CD14-positive monocyte (primary cell): ENCODE data around the gene RGS3. TPM values are rescaled to one million over a fixed set of nuclear protein-coding genes. Genes with fewer than 3 reads are reported as not detected.

Experiments
- DNase-seq, 3 donors: peaks; one replicate each; pipeline ENCODE4 v3.0.0-alpha.2; 2011 to 2022
- H2AFZ ChIP-seq: 2 replicates; pipeline ENCODE4 v1.6.0; 2012; ENCODE audit warnings: mild to moderate bottlenecking, low read depth, low read length, inconsistent platforms; ENCODE audit not compliant: insufficient read depth, poor library complexity, severe bottlenecking
- H3K27ac ChIP-seq, 2 donors: 1 replicate in 1 of 2; 2 replicates in 1 of 2; pipeline ENCODE4 v1.5.1; 2012 to 2013; ENCODE audit warnings: low read length in 2 of 2, control low read depth in 1 of 2, inconsistent platforms in 1 of 2, low read depth in 1 of 2, mild to moderate bottlenecking in 1 of 2
- H3K27me3 ChIP-seq, 2 donors: one replicate each; pipeline versions ENCODE4 v1.6.0 to v1.6.1; 2011 to 2013; ENCODE audit warnings: low read length in 2 of 2; ENCODE audit not compliant: control insufficient read depth in 2 of 2, insufficient read depth in 2 of 2
- H3K36me3 ChIP-seq, 2 donors: replicated peaks in 1 of 2; 1 replicate in 1 of 2; 2 replicates in 1 of 2; pipeline versions ENCODE4 v1.5.1 to v1.6.1; 2012 to 2013; ENCODE audit warnings: low read length in 2 of 2, control low read depth in 1 of 2, inconsistent platforms in 1 of 2, mild to moderate bottlenecking in 1 of 2; ENCODE audit not compliant: insufficient read depth in 2 of 2, control insufficient read depth in 1 of 2
- H3K4me1 ChIP-seq, 2 donors: 1 replicate in 1 of 2; 2 replicates in 1 of 2; pipeline versions ENCODE4 v1.5.1 to v1.6.1; 2012 to 2013; ENCODE audit warnings: low read length in 2 of 2, control low read depth in 1 of 2, inconsistent platforms in 1 of 2, mild to moderate bottlenecking in 1 of 2, moderate library complexity in 1 of 2; ENCODE audit not compliant: insufficient read depth in 2 of 2, control insufficient read depth in 1 of 2
- H3K4me2 ChIP-seq: replicated peaks from 2 replicates; pipeline ENCODE3; 2012; ENCODE audit warnings: low read length, moderate library complexity, mild to moderate bottlenecking; ENCODE audit not compliant: poor library complexity, severe bottlenecking; ENCODE audit errors: extremely low read depth
- H3K4me3 ChIP-seq, 3 experiments: fragments of 200-600 bp in 1 of 3; sonication (generic) in 1 of 3; replicated peaks in 1 of 3; 1 replicate in 2 of 3; 2 replicates in 1 of 3; pipeline ENCODE4 v1.5.1; 2011 to 2013; ENCODE audit warnings: low read length in 3 of 3, mild to moderate bottlenecking in 3 of 3, control low read depth in 2 of 3, low read depth in 2 of 3, inconsistent platforms in 1 of 3, moderate library complexity in 1 of 3
- H3K79me2 ChIP-seq: 2 replicates; pipeline ENCODE4 v1.6.0; 2012; ENCODE audit warnings: mild to moderate bottlenecking, control low read depth, inconsistent platforms, low read length, moderate library complexity; ENCODE audit not compliant: insufficient read depth
- H3K9ac ChIP-seq: 2 replicates; pipeline ENCODE4 v1.6.0; 2017; ENCODE audit warnings: low read length, mild to moderate bottlenecking; ENCODE audit not compliant: insufficient read depth, poor library complexity, severe bottlenecking
- H3K9me3 ChIP-seq, 2 donors: replicated peaks in 1 of 2; 1 replicate in 1 of 2; 2 replicates in 1 of 2; pipeline versions ENCODE4 v1.5.1 to v1.6.1; 2012 to 2013; ENCODE audit warnings: low read length in 2 of 2, control low read depth in 1 of 2; ENCODE audit not compliant: control insufficient read depth in 1 of 2, insufficient read depth in 1 of 2
- H4K20me1 ChIP-seq: 2 replicates; pipeline ENCODE4 v1.6.0; 2012; ENCODE audit warnings: mild to moderate bottlenecking, low read length, control low read depth, moderate library complexity; ENCODE audit not compliant: insufficient read depth
- H3K27ac Mint-ChIP-seq, 7 donors: one replicate each; pipeline ENCODE4 v1.8.0; 2020; ENCODE audit warnings: mild to moderate bottlenecking in 7 of 7, mixed read lengths in 7 of 7, moderate library complexity in 6 of 7, inconsistent platforms in 2 of 7
- H3K27me3 Mint-ChIP-seq, 3 donors: one replicate each; pipeline ENCODE4 v1.8.0; 2021 to 2022; ENCODE audit warnings: low read depth in 3 of 3, mild to moderate bottlenecking in 3 of 3, mixed read lengths in 3 of 3, moderate library complexity in 3 of 3, inconsistent platforms in 1 of 3
- H3K36me3 Mint-ChIP-seq, 2 donors: one replicate each; pipeline ENCODE4 v1.8.0; 2020; ENCODE audit warnings: mixed read lengths in 2 of 2, inconsistent platforms in 1 of 2, mild to moderate bottlenecking in 1 of 2
- H3K4me1 Mint-ChIP-seq: one replicate; pipeline ENCODE4 v1.8.0; 2020; ENCODE audit warnings: mild to moderate bottlenecking, mixed read lengths
- H3K4me3 Mint-ChIP-seq, 2 donors: one replicate each; pipeline ENCODE4 v1.8.0; 2020; ENCODE audit warnings: mild to moderate bottlenecking in 2 of 2, mixed read lengths in 2 of 2, moderate library complexity in 1 of 2
- H3K9me3 Mint-ChIP-seq, 7 donors: one replicate each; pipeline ENCODE4 v1.8.0; 2020 to 2022; ENCODE audit warnings: mixed read lengths in 7 of 7, mild to moderate bottlenecking in 6 of 7, moderate library complexity in 6 of 7, inconsistent platforms in 2 of 7
- WGBS: methylation state at CpG from one replicate; pipeline ENCODE4 v1.1.5; 2013; ENCODE audit warnings: missing lambda C conversion rate; ENCODE audit not compliant: insufficient coverage; 5-methylcytosine and 5-hydroxymethylcytosine counted together
- intact Hi-C, 2 donors: fragments of 100-400 bp; cut with micrococcal nuclease; formaldehyde crosslinking; loops; one replicate each; pipeline versions ENCODE4 v1.15.0 to v1.15.1; 2023
- polyA plus RNA-seq, 3 donors: library from polyadenylated mRNA; depleted of rRNA in 1 of 3; unstranded in 2 of 3; stranded (reverse) in 1 of 3; fragments of 300-500 nt in 2 of 3; fragments of >200 nt in 1 of 3; fragmentation: Illumina TruSeq in 2 of 3; gene quantifications; 1 replicate in 2 of 3; 2 replicates in 1 of 3; pipeline ENCODE4 v1.2.3, GENCODE V29; 2012 to 2021
- TF ChIP-seq, protein P1 (sequence below): fragments of 200-600 bp; IDR thresholded peaks from one replicate; pipeline ENCODE4 v1.8.0; 2022; ENCODE audit warnings: antibody characterized with exemption, mild to moderate bottlenecking

Gene RGS3
- polyA plus RNA-seq, 3 donors = 9.1 to 16.2 (median 15.8) TPM

GRCh38 chr9:113522858-113523257, 59.3 kb downstream of the RGS3 start:
- peak overlapping the region; percentile 22 for H3K9ac ChIP-seq
- peak overlapping the region; percentile 76 for H3K4me2 ChIP-seq

GRCh38 chr9:113523421-113524141, 60.1 kb downstream of the RGS3 start:
- peak overlapping the region; percentile 68 to 77 for H3K27ac ChIP-seq
- peak overlapping the region; percentile 22 for H3K9ac ChIP-seq
- no peaks in the 10 kb centered on the region for H4K20me1 ChIP-seq
- Mint-ChIP-seq H3K27ac (peak overlapping the region; percentile 77 to 91 (median 83)), H3K27me3 (peaks cover 0 to 2% (median 2%) of the 10 kb centered on the region in 3 donors), H3K4me3 (peak overlapping the region; percentile 79 to 91), H3K9me3 (no peaks in the 10 kb centered on the region), H3K4me1 (peaks cover 33% of the 10 kb centered on the region), H3K36me3 (peaks cover 0 to 2% of the 10 kb centered on the region in 2 donors)
- no peaks in the 10 kb centered on the region for H3K9me3 ChIP-seq
- intact Hi-C loops = loop anchor here in 1 of 2 donors (10.0 kb wide), 1 partner anchor 61 kb away; no protein-coding TSS in a partner anchor
- H3K4me1 ChIP-seq = peaks cover 31 to 32% of the 10 kb centered on the region in 2 donors
- peak overlapping the region; percentile 76 for H3K4me2 ChIP-seq
- H3K79me2 ChIP-seq = no peaks in the 10 kb centered on the region
- 0% methylated on average over 6 of the region's 19 CpGs for WGBS
- peak overlapping the region; percentile 26 for H2AFZ ChIP-seq
- TF ChIP-seq, protein P1, sequence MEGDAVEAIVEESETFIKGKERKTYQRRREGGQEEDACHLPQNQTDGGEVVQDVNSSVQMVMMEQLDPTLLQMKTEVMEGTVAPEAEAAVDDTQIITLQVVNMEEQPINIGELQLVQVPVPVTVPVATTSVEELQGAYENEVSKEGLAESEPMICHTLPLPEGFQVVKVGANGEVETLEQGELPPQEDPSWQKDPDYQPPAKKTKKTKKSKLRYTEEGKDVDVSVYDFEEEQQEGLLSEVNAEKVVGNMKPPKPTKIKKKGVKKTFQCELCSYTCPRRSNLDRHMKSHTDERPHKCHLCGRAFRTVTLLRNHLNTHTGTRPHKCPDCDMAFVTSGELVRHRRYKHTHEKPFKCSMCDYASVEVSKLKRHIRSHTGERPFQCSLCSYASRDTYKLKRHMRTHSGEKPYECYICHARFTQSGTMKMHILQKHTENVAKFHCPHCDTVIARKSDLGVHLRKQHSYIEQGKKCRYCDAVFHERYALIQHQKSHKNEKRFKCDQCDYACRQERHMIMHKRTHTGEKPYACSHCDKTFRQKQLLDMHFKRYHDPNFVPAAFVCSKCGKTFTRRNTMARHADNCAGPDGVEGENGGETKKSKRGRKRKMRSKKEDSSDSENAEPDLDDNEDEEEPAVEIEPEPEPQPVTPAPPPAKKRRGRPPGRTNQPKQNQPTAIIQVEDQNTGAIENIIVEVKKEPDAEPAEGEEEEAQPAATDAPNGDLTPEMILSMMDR = no peak
- H3K27me3 ChIP-seq = no peaks in the 10 kb centered on the region
- H3K4me3 ChIP-seq = peak overlapping the region; percentile 8 to 74 (median 34)
- DNase-seq = peak; percentile 69 to 88 (median 78)
- H3K36me3 ChIP-seq = no peaks in the 10 kb centered on the region

More at GRCh38 chr9:113522858-113523257, 59.3 kb downstream of the RGS3 start:
- Mint-ChIP-seq H3K36me3 (peaks cover 0 to 2% of the 10 kb centered on the region in 2 donors), H3K27ac (peak overlapping the region in 1 of 7 donors; percentile 91), H3K4me1 (peaks cover 37% of the 10 kb centered on the region), H3K27me3 (peaks cover 0 to 2% (median 0%) of the 10 kb centered on the region in 3 donors), H3K9me3 (no peaks in the 10 kb centered on the region), H3K4me3 (peak overlapping the region in 1 of 2 donors; percentile 91)
- Histone ChIP-seq H3K36me3 (no peaks in the 10 kb centered on the region), H2AFZ (peak overlapping the region; percentile 26), H3K79me2 (no peaks in the 10 kb centered on the region), H3K9me3 (no peaks in the 10 kb centered on the region), H3K27ac (peak overlapping the region; percentile 68 to 77), H4K20me1 (no peaks in the 10 kb centered on the region), H3K4me1 (peaks cover 31 to 32% of the 10 kb centered on the region in 2 donors), H3K4me3 (peak overlapping the region in 1 of 3 experiments; percentile 74), H3K27me3 (no peaks in the 10 kb centered on the region)
- DNase-seq = no peak
- TF ChIP-seq, protein P1 = no peak
- 100% methylated on average over 6 of the region's 8 CpGs for WGBS
- intact Hi-C loops = loop anchor here in 1 of 2 donors (10.0 kb wide), 1 partner anchor 62 kb away; no protein-coding TSS in a partner anchor
